Vagina (tissue), 2 donors: ENCODE data around the gene BIRC5. TPM values are rescaled to one million over a fixed set of nuclear protein-coding genes. Genes with fewer than 3 reads are reported as not detected.

Source experiments
- DNase-seq, 2 donors: peaks; one replicate each; pipeline ENCODE4 v3.0.0-alpha.2; 2017; ENCODE audit errors: extremely low spot score in 2 of 2
- H3K27ac ChIP-seq: fragments of 200-600 bp; sonication (generic); one replicate; pipeline ENCODE4 v1.5.1; 2019
- H3K27me3 ChIP-seq: fragments of 200-600 bp; sonication (generic); one replicate; pipeline ENCODE4 v1.5.1; 2019
- H3K36me3 ChIP-seq, 2 donors: fragments of 200-600 bp; sonication (generic); one replicate each; pipeline ENCODE4 v1.5.1; 2017 to 2019
- H3K4me1 ChIP-seq: fragments of 200-600 bp; sonication (generic); one replicate; pipeline ENCODE4 v1.5.1; 2019
- H3K4me3 ChIP-seq, 2 donors: fragments of 200-600 bp; sonication (generic); 1 replicate in 1 of 2; 2 replicates in 1 of 2; pipeline ENCODE4 v1.5.1; 2016 to 2019
- H3K9me3 ChIP-seq: fragments of 200-600 bp; sonication (generic); one replicate; pipeline ENCODE4 v1.5.1; 2019
- CTCF ChIP-seq, 3 experiments: fragments of 450-650 bp in 2 of 3; fragments of 200-600 bp in 1 of 3; sonication (generic) in 1 of 3; IDR thresholded peaks; one replicate each; pipeline ENCODE4 v1.5.1; 2017 to 2019; ENCODE audit warnings: antibody characterized with exemption in 3 of 3, mild to moderate bottlenecking in 2 of 3, moderate library complexity in 2 of 3
- POLR2A ChIP-seq, 2 donors: fragments of 450-650 bp; IDR thresholded peaks; one replicate each; pipeline ENCODE4 v1.6.1; 2017; ENCODE audit warnings: antibody characterized with exemption in 2 of 2, mild to moderate bottlenecking in 2 of 2, moderate library complexity in 2 of 2
- POLR2AphosphoS5 ChIP-seq, 2 donors: sonication (generic); formaldehyde crosslinking; IDR thresholded peaks; one replicate each; pipeline ENCODE4 v1.9.0; 2017; ENCODE audit warnings: antibody characterized with exemption in 2 of 2, mild to moderate bottlenecking in 2 of 2, low read depth in 1 of 2; ENCODE audit not compliant: insufficient read depth in 1 of 2
- intact Hi-C: fragments of 100-400 bp; cut with DNase I; formaldehyde crosslinking; loops from one replicate; pipeline ENCODE4 v1.15.1; 2023
- total RNA-seq: library from RNA; depleted of rRNA; stranded (reverse); fragments of >200 nt; gene quantifications from one replicate; pipeline ENCODE4 v1.2.3, GENCODE V29; 2016

The BIRC5 gene
- total RNA-seq, 1 donor from 2014 or later = 3.4 TPM

DNA sequence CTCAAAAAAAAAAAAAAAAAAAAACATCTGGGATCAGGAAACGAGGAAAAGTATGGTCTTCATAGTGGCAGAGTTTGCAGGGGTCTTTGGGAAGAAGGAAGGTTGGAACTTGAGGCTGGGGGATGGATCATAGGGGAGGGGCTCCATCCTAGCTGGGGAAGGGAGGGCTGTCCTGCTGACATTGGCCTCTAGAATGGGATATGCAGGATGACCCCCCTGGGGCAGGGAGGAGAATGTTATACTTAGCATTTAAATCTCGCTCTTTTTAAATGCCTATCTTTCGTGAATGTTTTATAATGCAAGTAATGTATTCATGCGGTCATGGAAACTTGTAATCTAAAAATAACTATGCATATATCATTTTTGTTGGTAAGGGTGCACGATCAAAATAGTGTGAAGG is 50.5 kb downstream of the BIRC5 start:
- Histone ChIP-seq H3K27me3 (peaks cover 7% of the 10 kb centered on the region), H3K27ac (no peak overlapping the region), H3K36me3 (no peaks in the 10 kb centered on the region), H3K4me3 (no peak overlapping the region), H3K4me1 (peaks cover 3% of the 10 kb centered on the region), H3K9me3 (no peaks in the 10 kb centered on the region)
- intact Hi-C loops = no loop called here
- TF ChIP-seq POLR2A (IDR thresholded peaks at IDR 0.05) = no peak
- TF ChIP-seq CTCF (IDR thresholded peaks at IDR 0.05) = no peak
- TF ChIP-seq POLR2AphosphoS5 (IDR thresholded peaks at IDR 0.05; ENCODE audit: insufficient read depth in 1 of 2, low read depth in 1 of 2) = no peak
- DNase-seq = no peak

- Histone ChIP-seq H3K36me3 (no peaks in the 10 kb centered on the region), H3K27me3 (peaks cover 7% of the 10 kb centered on the region), H3K4me3 (no peak overlapping the region), H3K9me3 (no peaks in the 10 kb centered on the region), H3K27ac (no peak overlapping the region), H3K4me1 (peaks cover 5% of the 10 kb centered on the region)
- DNase-seq = no peak
- intact Hi-C loops = no loop called here
- TF ChIP-seq POLR2AphosphoS5 (IDR thresholded peaks at IDR 0.05; ENCODE audit: insufficient read depth in 1 of 2, low read depth in 1 of 2) (no peak), POLR2A (IDR thresholded peaks at IDR 0.05) (no peak)
Observed at GRCh38 chr17:78265121-78265520, 51.1 kb downstream of the BIRC5 start.

GRCh38 chr17:78266231-78266631 is 52.2 kb downstream of the BIRC5 start:
- no peak overlapping the region for H3K27ac ChIP-seq
- no peaks in the 10 kb centered on the region for H3K9me3 ChIP-seq
- H3K27me3 ChIP-seq = peaks cover 7% of the 10 kb centered on the region
- H3K4me1 ChIP-seq = peaks cover 5% of the 10 kb centered on the region
- no peak for DNase-seq
- intact Hi-C loops = no loop called here
- H3K4me3 ChIP-seq = no peak overlapping the region
- no peaks in the 10 kb centered on the region for H3K36me3 ChIP-seq
- TF ChIP-seq POLR2A (IDR thresholded peaks at IDR 0.05) (no peak), CTCF (IDR thresholded peaks at IDR 0.05) (no peak), POLR2AphosphoS5 (IDR thresholded peaks at IDR 0.05; ENCODE audit: insufficient read depth in 1 of 2, low read depth in 1 of 2) (no peak)

DNA sequence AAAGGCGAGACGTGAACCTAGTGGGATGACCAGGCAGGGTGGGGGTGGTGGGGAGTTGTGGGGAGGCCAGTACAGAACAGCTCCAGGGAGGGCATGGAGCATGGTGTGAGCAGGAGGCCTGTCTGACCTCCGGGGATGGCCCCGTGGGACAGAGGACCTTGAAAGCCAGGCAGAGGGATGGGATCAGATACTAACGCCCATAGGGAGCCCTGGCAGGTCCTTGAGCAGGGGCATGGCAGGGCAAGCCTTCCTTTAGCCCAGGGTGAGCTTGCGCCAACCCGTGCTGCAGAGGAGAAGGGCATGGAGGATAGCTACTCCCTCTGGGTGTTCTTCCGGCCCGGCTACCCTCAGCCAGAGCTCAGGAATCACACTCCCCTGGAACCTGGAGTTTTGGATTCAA is 52.7 kb downstream of the BIRC5 start:
- H3K4me3 ChIP-seq = no peak overlapping the region
- no peak overlapping the region for H3K27ac ChIP-seq
- DNase-seq = no peak
- H3K9me3 ChIP-seq = no peaks in the 10 kb centered on the region
- no peak for TF ChIP-seq POLR2A (IDR thresholded peaks at IDR 0.05)
- no peak for TF ChIP-seq POLR2AphosphoS5 (IDR thresholded peaks at IDR 0.05; ENCODE audit: insufficient read depth in 1 of 2, low read depth in 1 of 2)
- no peak for TF ChIP-seq CTCF (IDR thresholded peaks at IDR 0.05)
- intact Hi-C loops = no loop called here
- no peaks in the 10 kb centered on the region for H3K36me3 ChIP-seq
- peaks cover 7% of the 10 kb centered on the region for H3K27me3 ChIP-seq
- H3K4me1 ChIP-seq = peaks cover 5% of the 10 kb centered on the region

DNA sequence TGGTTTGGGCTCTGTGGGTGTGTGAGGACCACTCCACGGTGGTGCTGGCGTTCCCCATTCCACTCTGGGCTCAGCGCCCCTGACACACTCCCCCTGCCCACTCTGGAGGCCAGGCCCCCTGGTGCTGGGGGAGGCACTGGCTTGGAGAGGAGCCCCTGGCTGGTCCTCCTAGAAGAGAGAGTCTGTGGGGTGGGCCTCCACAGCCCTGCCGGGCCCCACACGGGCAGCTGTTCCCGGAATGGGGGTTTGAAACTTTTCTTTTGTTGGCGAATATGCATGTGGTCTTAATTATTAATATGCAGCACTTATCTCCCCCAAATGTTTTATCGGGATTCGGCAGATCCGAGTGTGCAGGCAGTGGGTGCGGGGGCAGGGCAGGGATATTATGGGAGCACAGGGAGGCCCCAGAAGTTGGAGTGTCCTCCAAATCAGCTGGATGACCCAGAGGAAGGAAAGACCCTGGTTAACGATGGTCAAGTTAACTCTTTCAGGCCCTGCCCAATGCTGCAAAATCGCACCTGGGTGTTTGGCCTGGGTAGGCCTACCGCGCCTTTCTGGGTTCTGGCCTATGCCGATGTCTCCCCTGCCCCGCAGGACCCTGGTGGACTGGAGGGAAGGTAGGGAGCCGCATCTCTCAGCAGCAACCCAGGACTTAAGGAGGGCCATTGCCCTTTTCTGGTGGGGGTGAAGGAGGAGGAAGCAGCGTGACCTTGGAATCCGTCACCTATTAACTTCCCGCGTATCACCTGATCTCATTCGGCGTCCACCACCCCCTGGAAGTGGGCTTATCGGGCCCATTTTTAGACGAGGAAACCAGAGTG is 53.4 kb downstream of the BIRC5 start:
- peak in 1 of 2 donors; percentile 74 for DNase-seq
- no peak for TF ChIP-seq CTCF (IDR thresholded peaks at IDR 0.05)
- TF ChIP-seq POLR2AphosphoS5 (IDR thresholded peaks at IDR 0.05; ENCODE audit: insufficient read depth in 1 of 2, low read depth in 1 of 2) = no peak
- TF ChIP-seq POLR2A (IDR thresholded peaks at IDR 0.05) = no peak
- Histone ChIP-seq H3K4me1 (peaks cover 5% of the 10 kb centered on the region), H3K9me3 (no peaks in the 10 kb centered on the region), H3K27me3 (peaks cover 7% of the 10 kb centered on the region), H3K4me3 (no peak overlapping the region), H3K36me3 (no peaks in the 10 kb centered on the region), H3K27ac (no peak overlapping the region)
- intact Hi-C loops = no loop called here
